Left lung (tissue), 10 donors: ENCODE measurements around the gene BLVRA. TPM values are rescaled to one million over a fixed set of nuclear protein-coding genes. Genes with fewer than 3 reads are reported as not detected.

Experiments used
- ATAC-seq: fragments of 200-7000 bp; cut with Tn5 transposase; one replicate; pipeline ENCODE4 v1.9.1; 2020; ENCODE audit warnings: moderate library complexity
- DNase-seq, 4 donors: peaks; one replicate each; pipeline ENCODE4 v3.0.0-alpha.2; 2013 to 2020
- H3K27ac ChIP-seq, 2 donors: fragments of 200-600 bp; sonication (generic) in 1 of 2; one replicate each; pipeline versions ENCODE4 v1.5.0 to v1.8.0; 2020 to 2021
- H3K27me3 ChIP-seq, 2 donors: fragments of 200-600 bp; sonication (generic) in 1 of 2; one replicate each; pipeline versions ENCODE4 v1.5.0 to v1.8.0; 2020 to 2021
- H3K36me3 ChIP-seq, 2 donors: fragments of 200-600 bp; sonication (generic) in 1 of 2; one replicate each; pipeline versions ENCODE4 v1.5.0 to v1.8.0; 2020 to 2021
- H3K4me1 ChIP-seq, 2 donors: fragments of 200-600 bp; one replicate each; pipeline ENCODE4 v1.8.0; 2021
- H3K4me3 ChIP-seq, 2 donors: fragments of 200-600 bp; sonication (generic) in 1 of 2; one replicate each; pipeline versions ENCODE4 v1.5.0 to v1.8.0; 2020 to 2021; ENCODE audit warnings: mild to moderate bottlenecking in 1 of 2
- H3K9me3 ChIP-seq, 2 donors: fragments of 200-600 bp; sonication (generic) in 1 of 2; one replicate each; pipeline versions ENCODE4 v1.5.0 to v1.8.0; 2020 to 2021
- intact Hi-C, 2 donors: fragments of 100-400 bp; cut with DNase I; formaldehyde crosslinking; loops; one replicate each; pipeline versions ENCODE4 v1.11.2 to v1.14.2; 2022
- polyA plus RNA-seq, 6 donors: library from polyadenylated mRNA; unstranded; fragments of 120-200 nt; gene quantifications; one replicate each; pipeline ENCODE4 v1.2.1, GENCODE V29; 2013; ENCODE audit not compliant: insufficient read length in 6 of 6
- total RNA-seq, 2 donors: library from RNA; stranded (reverse); fragmentation: NEBNext Ultra II Directional; extraction: Animal tissue kit (Norgen Biotek cat#: 25700); gene quantifications; one replicate each; pipeline ENCODE4 v1.2.1, GENCODE V29; 2021
- TF ChIP-seq, protein P1 (sequence below), 2 donors: fragments of 200-600 bp; sonication (generic) in 1 of 2; IDR thresholded peaks; one replicate each; pipeline versions ENCODE4 v1.5.0 to v1.8.0; 2021; ENCODE audit warnings: antibody characterized with exemption in 2 of 2
- donor health status: DM: no; HTN: yes; CAD: no.
- donor health status: DM: no; HTN: no; CAD: no.

Gene BLVRA
- total and polyA plus RNA-seq, 8 donors = 38.0 to 83.8 (median 46.1) TPM

DNA sequence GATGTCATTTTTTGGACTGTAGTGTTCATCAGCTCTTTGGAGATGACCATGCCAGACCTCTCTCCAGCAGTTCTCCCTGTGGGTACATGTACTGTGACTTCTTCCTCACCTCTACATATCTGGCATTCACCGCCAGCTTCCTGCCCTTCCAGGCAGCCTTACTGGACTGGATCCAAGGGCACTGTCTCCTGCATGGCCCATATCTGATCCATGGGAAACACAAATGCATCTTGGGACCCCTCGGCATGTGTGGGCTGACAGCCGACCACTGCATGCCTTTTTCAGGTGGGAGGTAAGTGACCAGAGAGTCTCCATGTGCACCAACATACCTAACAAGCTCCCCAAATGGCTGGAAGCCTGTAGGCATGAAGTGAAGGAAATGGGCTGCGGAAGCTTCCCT is 3.9 kb upstream of the BLVRA start:
- intact Hi-C loops = no loop called here

GRCh38 chr7:43756368-43757072 is 2.0 kb upstream of the BLVRA start:
- DNase-seq (no peak), ATAC-seq (no peak)
- Histone ChIP-seq H3K36me3 (no peaks in the 10 kb centered on the region), H3K4me3 (no peak overlapping the region), H3K27me3 (no peaks in the 10 kb centered on the region), H3K9me3 (no peaks in the 10 kb centered on the region), H3K27ac (no peak overlapping the region), H3K4me1 (peaks cover 7 to 65% of the 10 kb centered on the region in 2 donors)
- intact Hi-C loops = no loop called here
- TF ChIP-seq, protein P1, sequence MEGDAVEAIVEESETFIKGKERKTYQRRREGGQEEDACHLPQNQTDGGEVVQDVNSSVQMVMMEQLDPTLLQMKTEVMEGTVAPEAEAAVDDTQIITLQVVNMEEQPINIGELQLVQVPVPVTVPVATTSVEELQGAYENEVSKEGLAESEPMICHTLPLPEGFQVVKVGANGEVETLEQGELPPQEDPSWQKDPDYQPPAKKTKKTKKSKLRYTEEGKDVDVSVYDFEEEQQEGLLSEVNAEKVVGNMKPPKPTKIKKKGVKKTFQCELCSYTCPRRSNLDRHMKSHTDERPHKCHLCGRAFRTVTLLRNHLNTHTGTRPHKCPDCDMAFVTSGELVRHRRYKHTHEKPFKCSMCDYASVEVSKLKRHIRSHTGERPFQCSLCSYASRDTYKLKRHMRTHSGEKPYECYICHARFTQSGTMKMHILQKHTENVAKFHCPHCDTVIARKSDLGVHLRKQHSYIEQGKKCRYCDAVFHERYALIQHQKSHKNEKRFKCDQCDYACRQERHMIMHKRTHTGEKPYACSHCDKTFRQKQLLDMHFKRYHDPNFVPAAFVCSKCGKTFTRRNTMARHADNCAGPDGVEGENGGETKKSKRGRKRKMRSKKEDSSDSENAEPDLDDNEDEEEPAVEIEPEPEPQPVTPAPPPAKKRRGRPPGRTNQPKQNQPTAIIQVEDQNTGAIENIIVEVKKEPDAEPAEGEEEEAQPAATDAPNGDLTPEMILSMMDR (IDR thresholded peaks at IDR 0.05) = no peak

More for the DNA sequence above, 3.9 kb upstream of the BLVRA start:
- Histone ChIP-seq H3K4me3 (no peak overlapping the region), H3K36me3 (no peaks in the 10 kb centered on the region), H3K27me3 (no peaks in the 10 kb centered on the region), H3K9me3 (no peaks in the 10 kb centered on the region), H3K27ac (no peak overlapping the region), H3K4me1 (peaks cover 2 to 60% of the 10 kb centered on the region in 2 donors)
- ATAC-seq (no peak), DNase-seq (no peak)
- TF ChIP-seq, protein P1 (IDR thresholded peaks at IDR 0.05) = no peak

DNA sequence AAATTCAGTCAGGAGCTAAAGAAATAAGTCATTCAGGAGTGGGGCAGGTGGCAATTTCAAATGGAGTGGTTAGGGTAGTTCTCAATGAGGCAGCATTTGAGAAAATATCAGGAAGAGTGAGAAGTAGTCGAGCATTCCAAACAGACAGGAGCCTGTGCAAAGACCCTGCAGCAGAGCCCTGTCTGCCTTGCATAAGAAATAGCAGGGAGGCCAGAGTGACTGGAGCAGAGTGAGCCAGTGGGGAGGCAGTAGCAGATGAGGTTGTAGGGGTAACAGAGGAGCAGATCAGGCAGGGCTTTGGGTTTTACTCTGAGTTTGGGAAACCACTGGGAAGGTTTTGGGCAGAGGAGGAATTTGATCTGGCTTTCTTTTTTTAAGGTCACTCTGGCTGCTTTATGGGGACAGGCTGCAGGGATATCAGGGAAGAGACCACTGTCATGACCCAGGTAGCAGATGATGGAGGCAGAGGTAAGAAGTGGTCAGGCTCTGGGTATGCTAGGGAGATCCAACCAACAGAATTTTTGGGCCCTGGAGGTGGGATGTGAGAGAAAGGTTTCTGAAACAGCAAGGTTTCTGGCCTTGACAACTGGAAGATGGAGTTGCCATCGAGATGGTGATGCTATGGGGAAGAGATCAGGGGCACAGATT is 1.3 kb upstream of the BLVRA start:
- no peaks in the 10 kb centered on the region for H3K36me3 ChIP-seq
- no peaks in the 10 kb centered on the region for H3K9me3 ChIP-seq
- H3K4me1 ChIP-seq = peaks cover 10 to 72% of the 10 kb centered on the region in 2 donors
- intact Hi-C loops = no loop called here
- no peak overlapping the region for H3K27ac ChIP-seq
- no peak for ATAC-seq
- no peak for DNase-seq
- H3K4me3 ChIP-seq = no peak overlapping the region
- H3K27me3 ChIP-seq = no peaks in the 10 kb centered on the region
- TF ChIP-seq, protein P1 (IDR thresholded peaks at IDR 0.05) = no peak

DNA sequence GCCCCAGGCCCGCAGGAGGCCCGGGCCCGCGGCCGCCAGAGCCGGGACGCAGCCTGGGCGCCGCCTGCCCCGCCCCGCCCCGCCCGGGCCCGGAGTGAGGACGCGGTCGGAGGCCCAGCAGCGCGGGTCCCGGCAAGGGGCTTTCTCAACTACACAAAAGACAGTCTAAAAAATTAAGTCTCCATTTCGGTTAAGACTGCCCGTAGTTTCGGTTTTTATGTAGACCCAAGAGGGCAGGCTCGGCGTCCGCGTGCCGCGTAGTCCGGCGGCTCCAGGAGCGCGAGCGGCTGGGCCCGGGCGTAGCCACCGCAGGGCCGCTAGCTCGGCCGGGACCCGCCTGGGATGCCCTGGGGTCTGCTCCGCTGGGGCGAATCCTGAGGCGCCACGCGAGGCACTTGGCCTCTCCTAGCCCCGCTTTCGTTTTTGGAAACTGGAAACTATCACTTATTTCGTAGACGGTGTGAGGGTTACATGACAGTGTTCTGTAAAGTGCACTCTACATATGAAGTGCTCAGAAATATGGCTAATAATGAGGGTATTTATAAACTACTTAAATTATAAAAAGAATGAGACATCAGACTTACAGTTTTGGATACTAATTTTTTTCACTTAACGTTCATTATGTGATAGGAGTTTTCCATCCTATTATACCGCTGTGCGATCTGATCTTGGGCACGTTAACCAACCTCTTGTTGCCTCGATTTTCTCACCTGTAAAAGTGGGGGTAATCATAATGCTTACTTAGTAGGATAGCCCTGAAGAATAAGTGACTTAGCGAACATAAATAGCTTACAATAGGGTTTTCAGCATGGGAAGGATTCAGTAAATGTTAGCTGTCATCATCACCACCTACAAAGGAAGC is 573 bp downstream of the BLVRA start:
- H3K27me3 ChIP-seq = no peaks in the 10 kb centered on the region
- no peaks in the 10 kb centered on the region for H3K36me3 ChIP-seq
- H3K27ac ChIP-seq = peak overlapping the region; percentile 77 to 89
- no peaks in the 10 kb centered on the region for H3K9me3 ChIP-seq
- intact Hi-C loops = no loop called here
- DNase-seq (peak in 3 of 4 donors; percentile 51 to 90 (median 61)), ATAC-seq (peak; percentile 77)
- peaks cover 18 to 87% of the 10 kb centered on the region in 2 donors for H3K4me1 ChIP-seq
- H3K4me3 ChIP-seq = peak overlapping the region; percentile 73 to 80
- TF ChIP-seq, protein P1 (IDR thresholded peaks at IDR 0.05) = no peak

DNA sequence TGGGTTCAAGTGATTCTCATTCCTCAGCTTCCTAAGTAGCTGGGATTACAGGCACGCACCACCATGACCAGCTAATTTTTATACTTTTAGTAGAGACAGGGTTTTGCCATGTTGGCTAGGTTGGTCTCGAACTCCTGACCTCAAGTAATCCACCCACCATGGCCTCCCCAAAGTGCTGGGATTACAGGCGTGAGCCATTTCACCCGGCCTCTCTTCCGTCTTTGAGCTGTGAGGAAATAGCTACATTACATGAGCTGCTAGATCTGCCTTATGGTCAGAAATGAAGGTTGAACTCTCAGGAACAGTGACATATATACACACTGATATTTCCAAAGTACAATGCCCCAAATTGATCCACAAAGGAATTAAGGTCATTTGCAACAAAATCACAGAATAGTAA is 2.4 kb downstream of the BLVRA start:
- no peak for DNase-seq
- TF ChIP-seq, protein P1 (IDR thresholded peaks at IDR 0.05) = no peak
- Histone ChIP-seq H3K4me1 (peaks cover 30 to 92% of the 10 kb centered on the region in 2 donors), H3K9me3 (no peaks in the 10 kb centered on the region), H3K4me3 (no peak overlapping the region), H3K27me3 (no peaks in the 10 kb centered on the region), H3K27ac (peak overlapping the region in 1 of 2 donors; percentile 73), H3K36me3 (no peaks in the 10 kb centered on the region)
- ATAC-seq = no peak
- intact Hi-C loops = no loop called here
